ENCODE measurements around the gene HACL1. TPM values are rescaled to one million over a fixed set of nuclear protein-coding genes. Genes with fewer than 3 reads are reported as not detected.

The HACL1 gene
- total RNA-seq, 1 donor from 2014 or later = 17.5 TPM

DNA sequence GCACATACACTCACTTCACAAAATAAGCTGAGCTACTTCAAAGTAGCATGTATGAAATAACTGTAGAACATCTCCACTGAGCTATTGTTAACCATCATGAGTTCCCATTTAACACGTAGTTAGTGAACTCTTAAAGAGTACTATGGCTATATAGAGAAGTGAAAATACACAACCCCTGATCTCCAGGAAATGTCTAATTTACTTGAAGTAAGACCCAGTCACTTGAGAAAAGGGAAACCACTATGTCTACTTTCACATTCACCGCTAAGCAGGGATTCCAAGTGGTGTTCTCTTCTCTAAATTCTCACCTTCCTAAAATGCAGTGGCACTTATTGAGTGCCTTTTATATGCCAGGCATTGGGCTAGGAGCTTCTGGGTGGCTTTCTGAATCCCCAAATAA lies 44.9 kb downstream of the HACL1 start:
- DNase-seq (ENCODE audit: low spot score) = no peak
- H3K27ac Mint-ChIP-seq (ENCODE audit: unreplicated experiment) = no peak overlapping the region
- H3K4me1 Mint-ChIP-seq (ENCODE audit: unreplicated experiment) = peaks cover 2% of the 10 kb centered on the region
- no peaks in the 10 kb centered on the region for H3K9me3 Mint-ChIP-seq (ENCODE audit: unreplicated experiment)
- peaks cover 9% of the 10 kb centered on the region for H3K36me3 Mint-ChIP-seq (ENCODE audit: low read depth, unreplicated experiment)
- peaks cover 2% of the 10 kb centered on the region for H3K27me3 Mint-ChIP-seq (ENCODE audit: unreplicated experiment)
- no peak overlapping the region for H3K4me3 Mint-ChIP-seq (ENCODE audit: unreplicated experiment)
- TF ChIP-seq, protein P1, sequence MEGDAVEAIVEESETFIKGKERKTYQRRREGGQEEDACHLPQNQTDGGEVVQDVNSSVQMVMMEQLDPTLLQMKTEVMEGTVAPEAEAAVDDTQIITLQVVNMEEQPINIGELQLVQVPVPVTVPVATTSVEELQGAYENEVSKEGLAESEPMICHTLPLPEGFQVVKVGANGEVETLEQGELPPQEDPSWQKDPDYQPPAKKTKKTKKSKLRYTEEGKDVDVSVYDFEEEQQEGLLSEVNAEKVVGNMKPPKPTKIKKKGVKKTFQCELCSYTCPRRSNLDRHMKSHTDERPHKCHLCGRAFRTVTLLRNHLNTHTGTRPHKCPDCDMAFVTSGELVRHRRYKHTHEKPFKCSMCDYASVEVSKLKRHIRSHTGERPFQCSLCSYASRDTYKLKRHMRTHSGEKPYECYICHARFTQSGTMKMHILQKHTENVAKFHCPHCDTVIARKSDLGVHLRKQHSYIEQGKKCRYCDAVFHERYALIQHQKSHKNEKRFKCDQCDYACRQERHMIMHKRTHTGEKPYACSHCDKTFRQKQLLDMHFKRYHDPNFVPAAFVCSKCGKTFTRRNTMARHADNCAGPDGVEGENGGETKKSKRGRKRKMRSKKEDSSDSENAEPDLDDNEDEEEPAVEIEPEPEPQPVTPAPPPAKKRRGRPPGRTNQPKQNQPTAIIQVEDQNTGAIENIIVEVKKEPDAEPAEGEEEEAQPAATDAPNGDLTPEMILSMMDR (IDR thresholded peaks at IDR 0.05; ENCODE audit: unreplicated experiment) = no peak

DNA sequence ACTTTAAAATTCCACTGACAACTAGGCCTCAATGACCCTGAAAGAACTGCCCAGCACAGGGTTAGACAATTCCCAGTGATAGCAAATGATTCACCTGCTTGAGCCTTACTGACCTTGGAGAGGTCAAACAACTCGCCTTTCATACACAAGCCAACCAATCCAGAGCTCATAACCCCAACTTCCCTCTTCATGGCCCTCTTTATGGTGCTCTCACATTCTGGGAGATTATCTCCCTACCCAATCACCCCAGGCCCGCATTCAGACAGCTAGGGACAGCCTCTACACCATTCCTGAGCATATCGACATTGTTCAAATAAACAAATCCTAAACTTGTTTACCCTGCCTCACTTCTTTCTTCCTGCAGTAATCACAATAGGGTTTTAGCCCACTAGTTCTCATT lies 47.6 kb downstream of the HACL1 start:
- H3K27me3 Mint-ChIP-seq (ENCODE audit: unreplicated experiment) = peaks cover 2% of the 10 kb centered on the region
- no peak for DNase-seq (ENCODE audit: low spot score)
- no peak overlapping the region for H3K27ac Mint-ChIP-seq (ENCODE audit: unreplicated experiment)
- peaks cover 2% of the 10 kb centered on the region for H3K4me1 Mint-ChIP-seq (ENCODE audit: unreplicated experiment)
- TF ChIP-seq, protein P1 (IDR thresholded peaks at IDR 0.05; ENCODE audit: unreplicated experiment) = no peak
- no peak overlapping the region for H3K4me3 Mint-ChIP-seq (ENCODE audit: unreplicated experiment)
- H3K36me3 Mint-ChIP-seq (ENCODE audit: low read depth, unreplicated experiment) = peaks cover 4% of the 10 kb centered on the region
- H3K9me3 Mint-ChIP-seq (ENCODE audit: unreplicated experiment) = no peaks in the 10 kb centered on the region

DNA sequence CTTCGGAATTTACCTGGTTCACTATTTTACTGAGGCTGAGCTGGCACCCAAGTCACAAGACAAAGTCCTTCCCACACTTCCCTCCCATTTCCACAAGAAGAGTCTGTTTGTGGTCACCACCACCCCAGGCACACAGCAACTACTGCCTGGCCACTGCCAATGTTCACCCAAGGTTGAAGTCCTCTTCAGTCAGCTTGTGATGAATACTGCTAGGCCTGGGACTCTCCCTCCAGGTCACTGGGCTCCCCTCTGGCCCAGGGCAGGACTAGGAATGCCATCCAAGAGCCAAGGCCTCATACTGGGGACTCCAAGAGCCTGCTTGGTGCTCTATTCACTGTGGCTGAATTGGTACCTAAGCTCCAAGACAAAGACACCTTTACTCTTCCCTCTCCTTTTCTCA lies 49.5 kb downstream of the HACL1 start:
- DNase-seq (ENCODE audit: low spot score) = no peak
- TF ChIP-seq, protein P1 (IDR thresholded peaks at IDR 0.05; ENCODE audit: unreplicated experiment) = no peak
- Mint-ChIP-seq H3K4me3 (ENCODE audit: unreplicated experiment) (no peak overlapping the region), H3K27ac (ENCODE audit: unreplicated experiment) (no peak overlapping the region), H3K27me3 (ENCODE audit: unreplicated experiment) (peaks cover 2% of the 10 kb centered on the region), H3K9me3 (ENCODE audit: unreplicated experiment) (no peaks in the 10 kb centered on the region), H3K36me3 (ENCODE audit: low read depth, unreplicated experiment) (peaks cover 4% of the 10 kb centered on the region), H3K4me1 (ENCODE audit: unreplicated experiment) (no peaks in the 10 kb centered on the region)

DNA sequence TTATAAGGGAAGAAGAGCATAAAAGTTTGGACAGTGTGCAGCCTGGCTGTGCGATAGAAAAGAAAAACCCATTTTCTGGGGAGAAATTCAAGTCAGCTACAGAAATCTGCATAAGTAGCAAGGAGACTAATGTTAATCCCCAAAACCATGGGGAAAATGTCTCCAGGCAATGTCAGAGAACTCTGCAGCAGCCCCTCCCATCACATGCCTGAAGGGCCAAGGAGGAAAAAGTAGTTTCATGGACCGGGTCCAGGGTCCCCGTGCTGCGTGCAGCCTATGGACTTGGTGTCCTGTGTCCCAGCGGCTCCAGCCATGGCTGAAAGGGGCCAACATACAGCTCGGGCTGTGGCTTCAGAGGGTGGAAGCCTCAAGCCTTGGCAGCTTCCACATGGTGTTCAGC lies 51.5 kb downstream of the HACL1 start:
- Mint-ChIP-seq H3K9me3 (ENCODE audit: unreplicated experiment) (no peaks in the 10 kb centered on the region), H3K36me3 (ENCODE audit: low read depth, unreplicated experiment) (peaks cover 4% of the 10 kb centered on the region), H3K4me3 (ENCODE audit: unreplicated experiment) (no peak overlapping the region), H3K4me1 (ENCODE audit: unreplicated experiment) (no peaks in the 10 kb centered on the region), H3K27ac (ENCODE audit: unreplicated experiment) (no peak overlapping the region), H3K27me3 (ENCODE audit: unreplicated experiment) (peaks cover 2% of the 10 kb centered on the region)
- TF ChIP-seq, protein P1 (IDR thresholded peaks at IDR 0.05; ENCODE audit: unreplicated experiment) = no peak
- DNase-seq (ENCODE audit: low spot score) = no peak

DNA sequence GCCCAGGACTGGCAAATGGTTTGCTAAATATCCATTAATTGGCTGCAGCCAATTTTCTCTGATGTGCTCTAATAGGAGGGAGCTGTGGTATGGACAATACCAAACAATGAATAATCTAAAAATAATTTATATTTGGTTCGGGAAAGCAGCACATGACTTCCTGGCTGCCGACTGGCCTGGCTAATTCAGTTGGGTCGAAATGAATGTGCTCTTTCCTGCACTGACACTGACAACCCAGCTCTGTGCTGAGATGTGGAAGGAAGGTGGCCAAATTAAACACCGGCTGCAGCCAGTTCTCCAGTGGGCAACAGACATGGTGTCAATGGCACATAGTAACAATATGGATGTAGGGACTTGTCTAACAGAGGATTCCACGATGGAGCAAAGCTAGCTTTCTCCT lies 58.8 kb downstream of the HACL1 start:
- Mint-ChIP-seq H3K4me1 (ENCODE audit: unreplicated experiment) (no peaks in the 10 kb centered on the region), H3K27ac (ENCODE audit: unreplicated experiment) (no peak overlapping the region), H3K36me3 (ENCODE audit: low read depth, unreplicated experiment) (no peaks in the 10 kb centered on the region), H3K27me3 (ENCODE audit: unreplicated experiment) (no peaks in the 10 kb centered on the region), H3K9me3 (ENCODE audit: unreplicated experiment) (no peaks in the 10 kb centered on the region), H3K4me3 (ENCODE audit: unreplicated experiment) (no peak overlapping the region)
- DNase-seq (ENCODE audit: low spot score) = no peak
- TF ChIP-seq, protein P1 (IDR thresholded peaks at IDR 0.05; ENCODE audit: unreplicated experiment) = no peak

Data from endothelial cell (in vitro differentiated cells).